ENCODE data around the gene AKR1E2.

The AKR1E2 gene

DNA sequence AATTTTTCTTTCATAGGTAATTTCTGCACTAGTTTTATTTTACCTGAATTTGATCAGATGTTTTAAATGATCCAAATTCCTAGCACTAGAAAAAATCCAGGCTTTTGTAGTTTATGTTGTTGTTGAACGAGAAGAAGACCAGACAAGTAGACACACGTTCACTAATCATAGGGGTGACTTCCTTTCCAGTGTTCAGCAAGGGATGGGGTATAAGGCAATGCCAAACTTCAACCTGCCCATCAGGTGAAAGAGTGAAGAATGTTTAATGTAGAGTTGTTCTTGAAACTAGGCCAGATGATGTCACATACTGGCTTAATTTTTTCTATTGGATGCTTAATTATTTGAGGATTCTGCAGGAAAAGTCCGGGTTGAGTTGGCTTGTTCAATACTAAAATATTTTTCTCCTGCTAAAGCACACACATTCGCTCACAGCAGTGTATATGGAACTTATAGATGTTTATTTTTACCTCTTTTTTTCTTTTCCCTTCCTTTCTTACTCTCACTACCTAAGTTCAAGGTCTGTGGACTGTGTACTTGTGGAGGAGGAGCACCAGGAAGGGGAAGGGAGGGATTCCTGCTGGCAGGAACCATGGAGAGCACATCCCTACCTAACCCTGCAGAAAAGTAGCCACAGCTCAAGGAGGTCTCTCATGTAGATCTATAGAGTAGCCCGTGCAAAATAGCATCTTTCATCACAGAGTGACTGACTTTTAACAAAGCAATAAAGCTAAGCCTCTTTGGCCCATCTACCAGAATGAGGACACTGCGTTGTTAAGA is 23.1 kb upstream of the AKR1E2 start:
- Histone ChIP-seq H3K18ac (ENCODE audit: low read length) (no peak overlapping the region), H3K79me1 (ENCODE audit: low read length) (no peaks in the 10 kb centered on the region), H2BK5ac (ENCODE audit: low read depth, low read length, poor library complexity) (no peak overlapping the region), H4K12ac (ENCODE audit: low read depth, low read length) (no peak overlapping the region), H3K4me2 (ENCODE audit: low read length) (no peak overlapping the region), H4K8ac (ENCODE audit: low read depth, low read length) (no peak overlapping the region), H3K27ac (ENCODE audit: low read depth, low read length) (no peak overlapping the region), H3K9me3 (ENCODE audit: insufficient read depth, low read depth, low read length) (peaks cover 2% of the 10 kb centered on the region), H3K14ac (ENCODE audit: low read length) (no peak overlapping the region), H3K4me1 (ENCODE audit: control insufficient read depth in 1 of 2, insufficient read depth in 2 of 2, low read length in 2 of 2) (no peaks in the 10 kb centered on the region), H2BK120ac (ENCODE audit: insufficient read depth, low read length, poor library complexity) (no peak overlapping the region), H3K4me3 (ENCODE audit: low read depth, low read length) (no peak overlapping the region), H2AK5ac (ENCODE audit: low read length) (no peak overlapping the region), H4K91ac (ENCODE audit: low read depth, low read length) (no peak overlapping the region), H3K23ac (ENCODE audit: low read length) (no peak overlapping the region), H3K4ac (ENCODE audit: low read depth, low read length) (no peak overlapping the region), H2AFZ (ENCODE audit: insufficient read depth, low read length, poor library complexity) (no peak overlapping the region), H3K36me3 (ENCODE audit: control insufficient read depth in 1 of 2, insufficient read depth in 2 of 2, low read length in 2 of 2) (no peaks in the 10 kb centered on the region), H3K9ac (ENCODE audit: low read length) (no peak overlapping the region), H3K79me2 (ENCODE audit: control insufficient read depth, insufficient read depth, low read length, poor library complexity) (no peaks in the 10 kb centered on the region), H3K27me3 (ENCODE audit: insufficient read depth, low read length) (no peaks in the 10 kb centered on the region), H2BK12ac (ENCODE audit: low read length) (no peak overlapping the region)
- no peak for DNase-seq
- no CpG with 5 or more reads among the region's 6 CpGs for WGBS (ENCODE audit: extremely low coverage, insufficient coverage, insufficient read length)

GRCh38 chr10:4803822-4804221 is 22.2 kb upstream of the AKR1E2 start:
- Histone ChIP-seq H3K18ac (ENCODE audit: low read length) (no peak overlapping the region), H3K27me3 (ENCODE audit: insufficient read depth, low read length) (no peaks in the 10 kb centered on the region), H3K14ac (ENCODE audit: low read length) (no peak overlapping the region), H3K4me1 (ENCODE audit: control insufficient read depth in 1 of 2, insufficient read depth in 2 of 2, low read length in 2 of 2) (no peaks in the 10 kb centered on the region), H3K9me3 (ENCODE audit: insufficient read depth, low read depth, low read length) (peaks cover 2% of the 10 kb centered on the region), H3K79me2 (ENCODE audit: control insufficient read depth, insufficient read depth, low read length, poor library complexity) (no peaks in the 10 kb centered on the region), H3K79me1 (ENCODE audit: low read length) (no peaks in the 10 kb centered on the region), H2BK120ac (ENCODE audit: insufficient read depth, low read length, poor library complexity) (no peak overlapping the region), H3K9ac (ENCODE audit: low read length) (no peak overlapping the region), H4K12ac (ENCODE audit: low read depth, low read length) (no peak overlapping the region), H4K8ac (ENCODE audit: low read depth, low read length) (no peak overlapping the region), H2AK5ac (ENCODE audit: low read length) (no peak overlapping the region), H3K27ac (ENCODE audit: low read depth, low read length) (no peak overlapping the region), H3K36me3 (ENCODE audit: control insufficient read depth in 1 of 2, insufficient read depth in 2 of 2, low read length in 2 of 2) (no peaks in the 10 kb centered on the region), H4K91ac (ENCODE audit: low read depth, low read length) (no peak overlapping the region), H3K23ac (ENCODE audit: low read length) (no peak overlapping the region), H2AFZ (ENCODE audit: insufficient read depth, low read length, poor library complexity) (no peak overlapping the region), H2BK12ac (ENCODE audit: low read length) (no peak overlapping the region), H2BK5ac (ENCODE audit: low read depth, low read length, poor library complexity) (no peak overlapping the region), H3K4me2 (ENCODE audit: low read length) (no peak overlapping the region), H3K4ac (ENCODE audit: low read depth, low read length) (no peak overlapping the region), H3K4me3 (ENCODE audit: low read depth, low read length) (no peak overlapping the region)
- no CpG with 5 or more reads among the region's 2 CpGs for WGBS (ENCODE audit: extremely low coverage, insufficient coverage, insufficient read length)
- DNase-seq: no peak

GRCh38 chr10:4804465-4804864 is 21.5 kb upstream of the AKR1E2 start:
- Histone ChIP-seq H3K18ac (ENCODE audit: low read length) (no peak overlapping the region), H3K27ac (ENCODE audit: low read depth, low read length) (no peak overlapping the region), H2BK120ac (ENCODE audit: insufficient read depth, low read length, poor library complexity) (no peak overlapping the region), H4K8ac (ENCODE audit: low read depth, low read length) (no peak overlapping the region), H4K91ac (ENCODE audit: low read depth, low read length) (no peak overlapping the region), H3K79me1 (ENCODE audit: low read length) (no peaks in the 10 kb centered on the region), H3K9ac (ENCODE audit: low read length) (no peak overlapping the region), H2AK5ac (ENCODE audit: low read length) (no peak overlapping the region), H3K4me2 (ENCODE audit: low read length) (no peak overlapping the region), H2BK12ac (ENCODE audit: low read length) (no peak overlapping the region), H3K27me3 (ENCODE audit: insufficient read depth, low read length) (no peaks in the 10 kb centered on the region), H3K14ac (ENCODE audit: low read length) (no peak overlapping the region), H3K36me3 (ENCODE audit: control insufficient read depth in 1 of 2, insufficient read depth in 2 of 2, low read length in 2 of 2) (no peaks in the 10 kb centered on the region), H3K4ac (ENCODE audit: low read depth, low read length) (no peak overlapping the region), H3K79me2 (ENCODE audit: control insufficient read depth, insufficient read depth, low read length, poor library complexity) (no peaks in the 10 kb centered on the region), H4K12ac (ENCODE audit: low read depth, low read length) (no peak overlapping the region), H3K23ac (ENCODE audit: low read length) (no peak overlapping the region), H2AFZ (ENCODE audit: insufficient read depth, low read length, poor library complexity) (no peak overlapping the region), H2BK5ac (ENCODE audit: low read depth, low read length, poor library complexity) (no peak overlapping the region), H3K4me1 (ENCODE audit: control insufficient read depth in 1 of 2, insufficient read depth in 2 of 2, low read length in 2 of 2) (no peaks in the 10 kb centered on the region), H3K4me3 (ENCODE audit: low read depth, low read length) (no peak overlapping the region), H3K9me3 (ENCODE audit: insufficient read depth, low read depth, low read length) (peaks cover under 1% of the 10 kb centered on the region)
- DNase-seq: no peak
- no CpG with 5 or more reads among the region's 5 CpGs for WGBS (ENCODE audit: extremely low coverage, insufficient coverage, insufficient read length)

GRCh38 chr10:4806534-4806933 is 19.5 kb upstream of the AKR1E2 start:
- no CpG with 5 or more reads among the region's 4 CpGs for WGBS (ENCODE audit: extremely low coverage, insufficient coverage, insufficient read length)
- Histone ChIP-seq H2AK5ac (ENCODE audit: low read length) (no peak overlapping the region), H3K4me2 (ENCODE audit: low read length) (no peak overlapping the region), H3K9ac (ENCODE audit: low read length) (no peak overlapping the region), H2BK12ac (ENCODE audit: low read length) (no peak overlapping the region), H3K9me3 (ENCODE audit: insufficient read depth, low read depth, low read length) (no peaks in the 10 kb centered on the region), H3K4me3 (ENCODE audit: low read depth, low read length) (no peak overlapping the region), H3K18ac (ENCODE audit: low read length) (no peak overlapping the region), H3K4ac (ENCODE audit: low read depth, low read length) (no peak overlapping the region), H2BK5ac (ENCODE audit: low read depth, low read length, poor library complexity) (no peak overlapping the region), H3K14ac (ENCODE audit: low read length) (no peak overlapping the region), H3K36me3 (ENCODE audit: control insufficient read depth in 1 of 2, insufficient read depth in 2 of 2, low read length in 2 of 2) (no peaks in the 10 kb centered on the region), H4K91ac (ENCODE audit: low read depth, low read length) (no peak overlapping the region), H4K12ac (ENCODE audit: low read depth, low read length) (no peak overlapping the region), H3K79me1 (ENCODE audit: low read length) (no peaks in the 10 kb centered on the region), H3K4me1 (ENCODE audit: control insufficient read depth in 1 of 2, insufficient read depth in 2 of 2, low read length in 2 of 2) (no peaks in the 10 kb centered on the region), H3K27me3 (ENCODE audit: insufficient read depth, low read length) (no peaks in the 10 kb centered on the region), H3K27ac (ENCODE audit: low read depth, low read length) (no peak overlapping the region), H4K8ac (ENCODE audit: low read depth, low read length) (no peak overlapping the region), H2BK120ac (ENCODE audit: insufficient read depth, low read length, poor library complexity) (no peak overlapping the region), H3K79me2 (ENCODE audit: control insufficient read depth, insufficient read depth, low read length, poor library complexity) (no peaks in the 10 kb centered on the region), H2AFZ (ENCODE audit: insufficient read depth, low read length, poor library complexity) (no peak overlapping the region), H3K23ac (ENCODE audit: low read length) (no peak overlapping the region)
- no peak for DNase-seq

Measured in trophoblast cell (in vitro differentiated cells and primary cell).